ENCODE data around the gene MAGI2.

- no peak for TF ChIP-seq CTCF (IDR thresholded peaks at IDR 0.05; ENCODE audit: borderline replicate concordance, extremely low read depth, low read length, poor library complexity, severe bottlenecking)
- no peak for TF ChIP-seq EZH2 (IDR thresholded peaks at IDR 0.05; ENCODE audit: borderline replicate concordance, low read depth, low read length, severe bottlenecking)
These were observed 1291.7 kb downstream of the MAGI2 start for GRCh38 chr7:78161781-78162180.

All from DND-41 (cell line).